Measurements from ENCODE around the gene EMID1.

DNA sequence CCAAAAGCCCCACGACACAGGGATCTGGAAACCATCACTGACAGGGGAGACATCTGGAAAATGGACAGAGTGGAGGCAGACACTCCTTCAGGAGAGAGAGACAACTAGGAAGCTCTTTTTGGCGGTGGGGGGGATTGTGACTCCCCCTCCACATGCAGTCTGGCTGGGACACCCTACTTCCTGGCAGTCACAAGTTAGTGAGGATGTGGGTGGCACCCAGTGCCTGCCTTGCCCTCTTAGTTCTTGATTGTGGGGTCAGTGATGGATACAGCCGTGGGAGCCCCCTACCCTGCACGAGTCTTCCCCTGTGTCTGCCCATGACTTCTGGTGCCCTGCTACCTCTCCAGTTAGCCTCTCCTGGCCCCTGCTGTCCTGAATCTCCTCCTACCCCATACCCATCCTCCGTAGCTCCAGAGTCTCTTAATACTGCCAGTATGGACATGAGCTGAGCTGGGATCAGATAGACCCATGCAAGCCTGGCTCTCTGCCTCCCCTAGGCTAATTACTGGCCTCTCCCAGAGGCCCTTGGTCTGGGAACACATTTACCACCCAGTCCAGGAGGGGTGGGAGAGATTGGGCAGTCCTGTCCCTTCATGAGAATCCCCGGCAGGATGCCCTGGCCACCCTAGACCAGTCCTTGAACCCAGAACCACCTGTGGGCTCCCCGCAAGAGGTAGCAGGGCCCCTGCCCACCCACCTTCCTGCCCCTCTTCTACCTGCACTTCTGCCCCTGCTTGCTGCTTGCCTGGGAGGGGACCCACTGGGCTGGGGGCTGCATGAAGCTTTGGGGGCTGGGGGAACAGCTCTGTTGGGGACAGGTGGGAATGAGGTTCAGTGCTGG is 39.3 kb downstream of the EMID1 start:
- TF ChIP-seq CTCF (IDR thresholded peaks at IDR 0.05) (no peak), POLR2A (IDR thresholded peaks at IDR 0.05) (no peak)
